Measurements from ENCODE around the gene NECTIN4.
A peak's percentile ranks its signal among the peaks of the same experiment; 100 is the strongest.

The NECTIN4 gene

DNA sequence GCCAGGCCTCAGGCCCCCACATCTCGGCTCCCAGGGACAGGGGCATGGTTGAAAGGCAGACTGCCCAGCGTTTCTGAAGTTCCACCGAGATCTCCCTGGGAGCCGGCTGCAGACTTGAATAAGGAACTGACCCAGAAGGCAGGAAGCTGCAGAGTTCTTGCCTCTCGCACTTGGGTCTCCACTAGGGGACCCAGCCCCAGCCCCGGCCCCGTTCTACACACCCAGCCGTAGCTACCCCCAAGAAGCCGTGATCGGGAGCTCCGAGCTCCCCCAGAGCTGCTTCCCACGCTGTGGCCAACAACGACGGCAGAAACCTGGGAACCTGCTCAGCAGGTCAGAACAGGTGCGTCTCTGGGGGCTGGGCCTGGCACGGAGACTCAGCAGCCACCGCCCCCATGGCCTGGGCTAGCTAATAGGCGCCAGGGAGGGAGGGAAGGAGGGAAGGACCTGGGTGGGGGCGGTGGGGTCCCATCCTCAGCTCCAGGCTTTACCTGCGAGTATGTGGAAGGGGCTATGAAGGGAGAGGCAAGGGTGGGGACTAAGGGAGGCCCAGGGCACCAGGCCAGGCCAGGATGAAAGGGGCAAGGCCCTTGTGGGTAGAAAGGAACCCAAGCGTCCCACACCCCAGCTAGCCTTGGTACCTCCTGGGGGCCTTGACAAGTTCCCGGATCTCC, at the start of gene NECTIN4:
Gene NECTIN4, minus strand, starts transcription at position 308 of the 674 bp plus-strand sequence. Its CDS starts 262 bp downstream, at position 46.
- H3K27ac Mint-ChIP-seq, result no peak within 1 kb of the TSS
- CTCF ChIA-PET, result interaction anchor here (1.3 to 1.8 kb wide), 2 partner anchors 8 to 19 kb away, joined by 4 to 9 read pairs; partner anchors contain the start of gene KLHDC9
- no peak within 1 kb of the TSS for H3K4me3 Mint-ChIP-seq
- DNase-seq, result no peak
- peaks cover 28% of the 10 kb centered on the region for H3K4me1 Mint-ChIP-seq
- no peaks in the 10 kb centered on the region for H3K36me3 Mint-ChIP-seq
- no peaks in the 10 kb centered on the region for H3K9me3 Mint-ChIP-seq
- peaks cover 38% of the 10 kb centered on the region for H3K27me3 Mint-ChIP-seq

DNA sequence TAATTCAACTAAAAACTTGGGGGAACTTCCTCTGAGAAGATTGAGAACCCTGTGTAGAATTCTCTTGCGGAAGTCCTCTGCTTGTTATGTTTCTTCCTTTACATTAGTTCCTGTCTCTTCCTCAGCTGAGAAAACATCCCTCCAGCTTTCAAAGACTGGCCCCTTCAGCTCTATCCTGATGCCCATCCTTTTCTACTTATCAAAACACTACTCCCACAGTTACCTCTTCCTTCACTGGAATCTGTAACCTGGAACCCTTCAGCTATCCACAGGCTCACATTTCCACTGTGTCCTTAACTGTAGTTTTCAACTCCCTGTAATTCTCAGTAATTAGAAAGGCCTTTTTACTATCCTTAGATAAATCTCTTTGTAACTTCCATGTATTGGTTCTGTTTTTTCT, 49.1 kb upstream of the NECTIN4 start:
- H3K4me1 Mint-ChIP-seq, result peaks cover 10% of the 10 kb centered on the region
- H3K9me3 Mint-ChIP-seq, result no peaks in the 10 kb centered on the region
- peaks cover 3% of the 10 kb centered on the region for H3K36me3 Mint-ChIP-seq
- no peak overlapping the region for H3K4me3 Mint-ChIP-seq
- H3K27ac Mint-ChIP-seq, result peak overlapping the region; percentile 10
- CTCF ChIA-PET, result interaction anchor here (0.9 to 3.7 kb wide), 8 partner anchors 11 to 141 kb away, joined by 3 to 12 read pairs (median 4); partner anchors contain the start of genes F11R, NIT1, PFDN2 and USF1
- DNase-seq, result no peak
- H3K27me3 Mint-ChIP-seq, result no peaks in the 10 kb centered on the region

DNA sequence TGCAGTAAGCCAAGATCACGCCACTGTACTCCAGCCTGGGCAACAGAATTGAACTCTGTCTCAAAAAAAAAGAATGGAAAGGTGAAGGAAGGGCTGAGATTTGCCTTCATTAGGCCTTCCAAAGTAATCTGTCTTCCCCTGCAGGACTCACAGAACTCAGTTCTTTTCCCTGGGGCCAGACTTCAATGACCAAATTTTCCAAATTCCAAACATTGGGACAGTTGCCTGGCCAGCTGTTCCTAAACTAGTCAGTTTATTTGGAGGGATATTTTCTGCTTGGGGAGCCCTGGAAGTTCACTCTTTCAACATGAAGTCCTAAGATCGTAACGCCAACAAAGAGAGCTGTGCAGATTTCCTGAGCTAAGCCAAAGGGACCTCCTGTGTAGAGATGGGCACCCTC, 48.5 kb upstream of the NECTIN4 start:
- Mint-ChIP-seq H3K27ac (no peak overlapping the region), H3K4me3 (no peak overlapping the region), H3K9me3 (no peaks in the 10 kb centered on the region), H3K4me1 (peaks cover 10% of the 10 kb centered on the region), H3K36me3 (peaks cover 3% of the 10 kb centered on the region), H3K27me3 (no peaks in the 10 kb centered on the region)
- CTCF ChIA-PET, result interaction anchor here (0.9 to 3.7 kb wide), 7 partner anchors 20 to 140 kb away, joined by 3 to 12 read pairs (median 4); partner anchors contain the start of genes F11R, NIT1, PFDN2 and USF1
- DNase-seq, result no peak

DNA sequence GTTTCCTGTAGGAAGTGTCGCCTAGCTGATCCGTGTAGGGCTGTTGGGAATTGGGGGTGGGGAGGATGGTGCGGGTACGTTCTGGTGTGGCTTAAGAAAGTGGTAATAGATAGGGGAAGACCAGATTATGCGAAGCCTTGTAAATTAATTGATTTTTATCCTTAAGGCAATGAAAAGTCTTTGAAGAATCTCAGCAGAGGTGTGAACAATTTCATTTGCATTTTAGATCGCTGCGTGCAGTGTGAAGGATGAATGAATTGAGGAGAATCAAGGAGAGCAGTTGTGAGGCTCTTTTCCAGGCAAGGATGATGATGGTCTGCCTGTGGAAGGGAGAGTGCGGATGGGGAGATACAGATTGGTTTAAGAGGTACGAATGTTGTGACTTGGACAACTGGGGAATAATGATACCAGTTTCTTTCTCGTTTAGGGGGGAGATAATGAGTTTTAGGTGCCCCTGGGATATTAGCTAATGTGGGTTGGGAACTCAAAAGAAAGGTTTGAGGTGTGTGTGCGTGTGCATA, 43.9 kb upstream of the NECTIN4 start:
- CTCF ChIA-PET, result interaction anchor here (0.7 to 1.6 kb wide), 7 partner anchors 14 to 138 kb away, joined by 3 to 4 read pairs (median 3); partner anchors contain the start of genes ARHGAP30, NIT1 and PFDN2
- Mint-ChIP-seq H3K9me3 (no peaks in the 10 kb centered on the region), H3K4me3 (no peak overlapping the region), H3K27me3 (no peaks in the 10 kb centered on the region), H3K4me1 (peaks cover 45% of the 10 kb centered on the region), H3K36me3 (peaks cover 22% of the 10 kb centered on the region), H3K27ac (no peak overlapping the region)
- no peak for DNase-seq

DNA sequence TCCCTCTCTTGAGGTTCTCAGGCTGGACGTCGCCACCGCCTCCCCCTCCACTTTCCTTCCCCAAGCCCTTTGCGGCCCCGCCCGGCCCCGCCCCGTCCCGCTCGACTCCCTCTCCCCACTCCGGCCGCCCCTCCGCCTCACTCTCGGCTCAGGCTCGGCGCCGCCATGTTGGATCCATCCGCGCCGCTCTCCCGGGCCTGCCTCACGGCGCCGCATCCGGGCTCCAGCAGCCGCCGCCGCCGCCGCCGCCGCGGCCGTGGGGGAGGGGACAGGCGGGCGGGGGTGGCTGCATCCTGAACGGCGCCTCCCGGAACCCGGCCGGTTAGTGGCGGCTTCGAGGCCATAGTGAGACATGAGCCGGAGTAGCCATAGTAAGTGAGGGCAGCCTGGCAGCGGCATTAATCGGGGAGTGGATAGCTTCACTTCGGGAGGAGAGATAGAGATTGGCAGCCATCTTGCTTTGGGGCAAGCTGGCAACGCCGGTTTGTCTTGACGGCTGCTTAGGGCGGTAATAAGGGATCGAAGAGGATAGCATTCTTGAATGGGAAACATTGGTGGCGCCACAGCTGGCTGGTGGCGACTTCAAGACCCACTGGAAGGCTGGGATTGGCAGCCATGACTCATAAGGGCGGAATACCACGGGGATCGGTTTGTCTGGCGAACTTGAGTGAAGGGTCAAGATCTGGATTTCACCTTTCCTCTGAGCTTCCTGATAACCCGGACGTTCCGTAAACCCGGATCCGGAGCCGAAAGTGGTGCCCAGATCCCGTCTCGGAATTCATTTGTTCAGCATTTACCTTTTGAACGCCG, 43.3 kb upstream of the NECTIN4 start, which contains the start of gene DEDD:
Gene DEDD, minus strand, starts transcription at position 258 of the 810 bp plus-strand sequence. CDS start 8,205 bp downstream, outside the sequence.
- Mint-ChIP-seq H3K9me3 (no peaks in the 10 kb centered on the region), H3K36me3 (peaks cover 29% of the 10 kb centered on the region), H3K27ac (peak within 1 kb of the TSS; percentile 86), H3K4me1 (peaks cover 51% of the 10 kb centered on the region), H3K27me3 (no peaks in the 10 kb centered on the region), H3K4me3 (no peak within 1 kb of the TSS)
- CTCF ChIA-PET, result interaction anchor here (0.7 to 1.6 kb wide), 9 partner anchors 14 to 137 kb away, joined by 3 to 4 read pairs (median 3); partner anchors contain the start of genes ARHGAP30, NIT1 and PFDN2
- peak; percentile 94 for DNase-seq

DNA sequence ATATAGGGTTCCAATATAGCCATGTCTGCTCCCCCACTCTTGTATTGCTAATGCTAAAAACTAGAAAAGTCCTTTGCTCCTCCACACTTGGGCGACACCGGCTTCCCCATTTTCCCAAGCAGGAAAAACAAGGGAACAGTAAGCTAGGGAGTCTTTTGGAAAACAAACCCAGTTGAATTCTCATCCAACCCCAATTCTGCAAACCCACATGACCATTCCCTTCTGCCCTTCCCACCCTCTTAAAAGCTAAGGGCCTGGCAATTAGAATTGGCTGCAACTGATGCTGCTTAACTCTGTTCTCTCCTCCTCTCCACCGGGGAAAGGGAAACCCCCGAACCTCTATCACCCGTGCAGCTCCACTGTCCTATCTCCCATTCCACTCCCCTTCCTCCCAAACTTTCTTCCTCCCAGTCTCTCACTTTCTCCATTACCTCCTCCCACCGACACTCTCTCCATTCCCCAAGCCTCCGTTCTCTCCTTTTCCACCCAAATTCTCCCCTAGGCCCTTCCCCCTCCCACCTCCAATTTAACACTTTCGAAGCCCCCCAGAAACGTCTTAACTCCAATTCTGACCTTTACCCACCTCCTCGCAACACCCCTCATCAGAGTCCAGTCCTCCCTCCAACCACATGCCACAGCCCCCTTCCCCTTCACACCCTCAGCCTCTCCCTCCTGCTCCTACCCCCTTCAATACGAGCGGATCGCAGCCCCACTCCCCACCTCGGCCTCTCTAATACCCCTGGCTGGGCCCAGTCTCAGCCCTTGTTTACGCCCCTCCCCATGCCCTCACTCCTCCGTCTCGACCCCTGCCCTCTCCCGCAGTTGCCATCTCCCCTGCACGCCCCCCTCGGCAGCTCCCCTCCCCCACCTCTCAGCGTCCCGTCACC, 42.4 kb upstream of the NECTIN4 start:
- no peak overlapping the region for H3K4me3 Mint-ChIP-seq
- no peaks in the 10 kb centered on the region for H3K27me3 Mint-ChIP-seq
- CTCF ChIA-PET, result interaction anchor here (0.8 to 1.4 kb wide), 5 partner anchors 14 to 134 kb away, joined by 3 to 4 read pairs (median 4); partner anchors contain the start of genes ARHGAP30, NIT1 and PFDN2
- H3K4me1 Mint-ChIP-seq, result peaks cover 59% of the 10 kb centered on the region
- H3K9me3 Mint-ChIP-seq, result no peaks in the 10 kb centered on the region
- no peak for DNase-seq
- H3K27ac Mint-ChIP-seq, result peak overlapping the region; percentile 86
- peaks cover 37% of the 10 kb centered on the region for H3K36me3 Mint-ChIP-seq

DNA sequence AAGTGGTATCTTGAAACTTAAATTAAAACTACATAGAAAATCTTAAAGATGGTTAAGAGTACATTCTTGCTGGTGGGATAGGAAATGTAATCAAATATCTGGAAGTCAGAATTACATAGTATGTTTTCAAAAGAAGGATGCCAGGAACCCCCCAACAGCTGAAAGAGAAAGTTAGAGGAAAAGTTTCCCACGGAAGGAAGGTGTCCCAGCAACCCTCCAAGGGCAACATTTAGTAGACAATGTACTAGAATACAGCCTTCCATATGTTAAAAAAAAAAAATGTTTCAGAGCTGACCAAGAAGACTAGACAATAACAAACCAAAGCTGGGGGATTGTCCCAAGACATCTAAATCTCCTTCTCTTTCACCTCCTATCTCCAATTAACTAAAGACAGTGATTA, 40.9 kb upstream of the NECTIN4 start:
- CTCF ChIA-PET, result interaction anchor here (0.6 kb wide), 1 partner anchor 53 kb away, joined by 4 read pairs; no protein-coding TSS in a partner anchor
- Mint-ChIP-seq H3K4me3 (peak overlapping the region; percentile 25), H3K27ac (peak overlapping the region; percentile 24)

DNA sequence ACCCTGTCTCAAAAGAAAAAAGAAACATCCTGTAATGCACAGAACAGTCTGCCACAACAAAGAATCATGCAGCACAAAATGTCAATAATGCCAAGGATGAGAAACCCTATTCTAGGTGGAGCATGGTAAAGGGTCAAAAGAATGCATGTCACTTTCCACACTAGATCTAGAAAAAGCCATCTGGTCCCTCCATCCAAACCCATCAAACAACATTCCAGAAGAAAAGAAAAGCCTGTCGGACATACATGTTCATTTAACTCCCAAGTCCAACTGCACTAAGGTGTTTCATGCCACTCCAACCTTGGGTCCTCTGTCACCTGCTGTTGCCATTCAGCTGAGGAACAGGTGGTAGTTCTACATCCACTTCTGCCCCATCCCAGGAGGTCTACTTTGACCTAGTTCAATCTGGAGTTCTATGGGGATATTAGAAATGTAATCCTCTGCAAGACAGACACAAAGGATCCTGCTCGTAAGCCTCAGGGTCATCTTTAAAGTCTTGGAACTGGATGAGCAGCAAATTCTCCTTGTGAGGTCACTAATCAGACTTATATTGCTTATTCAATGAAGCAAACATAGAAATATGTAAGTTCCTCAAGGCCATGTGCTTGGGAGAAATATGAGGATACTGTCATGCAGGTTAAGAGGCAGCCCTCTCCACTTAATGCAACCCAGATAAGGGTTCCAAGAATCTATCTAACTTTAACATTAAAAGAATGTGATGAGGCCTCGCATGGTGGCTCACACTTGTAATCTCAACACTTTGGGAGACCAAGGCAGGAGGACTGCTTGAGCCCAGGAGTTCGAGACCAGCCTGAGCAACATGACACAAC, 39.4 kb upstream of the NECTIN4 start:
- H3K27ac Mint-ChIP-seq, result peak overlapping the region; percentile 31
- H3K36me3 Mint-ChIP-seq, result peaks cover 51% of the 10 kb centered on the region
- no peak overlapping the region for H3K4me3 Mint-ChIP-seq
- no peak for DNase-seq
- CTCF ChIA-PET, result interaction anchor here (1.1 kb wide), 1 partner anchor 10 kb away, joined by 3 read pairs; no protein-coding TSS in a partner anchor
- no peaks in the 10 kb centered on the region for H3K27me3 Mint-ChIP-seq
- no peaks in the 10 kb centered on the region for H3K9me3 Mint-ChIP-seq
- H3K4me1 Mint-ChIP-seq, result peaks cover 59% of the 10 kb centered on the region

More for the DNA sequence above, 40.9 kb upstream of the NECTIN4 start:
- DNase-seq, result no peak
- Mint-ChIP-seq H3K4me1 (peaks cover 62% of the 10 kb centered on the region), H3K9me3 (no peaks in the 10 kb centered on the region), H3K36me3 (peaks cover 47% of the 10 kb centered on the region), H3K27me3 (no peaks in the 10 kb centered on the region)

DNA sequence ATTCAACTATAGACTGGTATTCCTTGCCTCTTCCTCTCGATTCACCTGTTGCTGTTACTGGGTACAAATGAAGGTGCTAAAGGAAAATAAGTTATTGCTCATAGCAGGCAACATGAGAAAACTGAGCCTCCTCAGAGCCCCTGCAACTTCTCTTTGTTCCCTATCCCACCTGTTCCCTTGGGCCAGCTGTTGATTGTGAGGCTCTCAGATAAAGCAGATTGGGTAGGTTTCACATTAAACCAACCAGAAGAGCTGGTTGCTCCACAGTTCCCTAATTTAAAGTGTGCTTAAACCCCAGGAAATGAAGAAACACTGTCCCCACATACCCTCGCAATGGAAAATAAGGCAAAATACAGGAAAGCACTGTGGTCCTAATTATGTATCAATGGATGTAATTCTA, 38.3 kb upstream of the NECTIN4 start:
- Mint-ChIP-seq H3K4me3 (no peak overlapping the region), H3K36me3 (peaks cover 60% of the 10 kb centered on the region), H3K4me1 (peaks cover 59% of the 10 kb centered on the region), H3K27ac (no peak overlapping the region), H3K9me3 (no peaks in the 10 kb centered on the region), H3K27me3 (no peaks in the 10 kb centered on the region)
- CTCF ChIA-PET, result interaction anchor here (1.1 to 1.4 kb wide), 2 partner anchors 9 to 13 kb away, joined by 4 read pairs; no protein-coding TSS in a partner anchor
- DNase-seq, result no peak

DNA sequence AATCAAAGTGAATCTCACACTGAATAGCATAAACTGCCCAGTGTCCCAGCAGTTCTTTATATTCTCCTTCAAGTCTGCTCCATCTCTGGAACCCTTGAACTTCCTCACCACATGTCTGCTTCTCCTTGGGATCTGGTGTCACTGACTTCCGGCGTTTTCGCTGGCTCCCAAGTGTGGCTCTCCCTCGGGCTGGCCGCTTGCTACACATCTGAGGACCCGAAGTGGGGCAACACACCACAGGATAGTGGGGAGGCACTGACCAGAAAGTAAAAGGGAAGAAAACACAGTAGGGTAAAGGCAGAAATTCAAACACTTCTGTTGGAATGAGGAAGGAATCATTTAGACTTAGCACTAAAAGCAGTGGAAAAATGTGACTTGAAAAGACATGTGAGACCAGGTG, 33.6 kb upstream of the NECTIN4 start:
- CTCF ChIA-PET, result interaction anchor here (1.6 kb wide), 1 partner anchor 18 kb away, joined by 4 read pairs; no protein-coding TSS in a partner anchor
- DNase-seq, result no peak
- Mint-ChIP-seq H3K4me3 (no peak overlapping the region), H3K27ac (no peak overlapping the region), H3K9me3 (no peaks in the 10 kb centered on the region), H3K36me3 (peaks cover 65% of the 10 kb centered on the region), H3K27me3 (no peaks in the 10 kb centered on the region), H3K4me1 (peaks cover 50% of the 10 kb centered on the region)

DNA sequence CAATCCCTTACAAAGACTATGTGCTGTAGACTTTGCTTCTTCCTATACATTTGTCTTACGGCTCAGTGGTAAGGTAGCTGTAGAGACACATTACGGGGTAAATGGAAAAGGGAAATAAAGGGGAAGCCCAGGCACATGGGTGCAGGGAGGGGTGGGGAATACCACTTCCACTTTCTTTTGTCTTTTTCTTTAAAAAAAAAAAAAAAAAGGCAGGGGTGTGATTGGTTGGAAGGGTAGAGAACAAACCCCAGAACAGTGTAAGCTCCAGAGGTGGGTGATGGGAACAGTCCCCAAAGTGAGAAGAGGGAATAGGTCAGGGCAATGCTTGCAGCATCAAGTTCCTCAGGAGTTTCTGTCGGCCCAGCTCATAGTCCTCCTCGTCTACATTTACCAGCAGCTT, 32.5 kb upstream of the NECTIN4 start:
- CTCF ChIA-PET, result interaction anchor here (0.7 to 1.6 kb wide), 3 partner anchors 17 to 44 kb away, joined by 3 to 4 read pairs (median 4); partner anchors contain the start of gene PPOX
- peaks cover 45% of the 10 kb centered on the region for H3K4me1 Mint-ChIP-seq
- no peak overlapping the region for H3K27ac Mint-ChIP-seq
- peaks cover 54% of the 10 kb centered on the region for H3K36me3 Mint-ChIP-seq
- DNase-seq, result no peak
- H3K9me3 Mint-ChIP-seq, result no peaks in the 10 kb centered on the region
- H3K27me3 Mint-ChIP-seq, result no peaks in the 10 kb centered on the region
- H3K4me3 Mint-ChIP-seq, result no peak overlapping the region

DNA sequence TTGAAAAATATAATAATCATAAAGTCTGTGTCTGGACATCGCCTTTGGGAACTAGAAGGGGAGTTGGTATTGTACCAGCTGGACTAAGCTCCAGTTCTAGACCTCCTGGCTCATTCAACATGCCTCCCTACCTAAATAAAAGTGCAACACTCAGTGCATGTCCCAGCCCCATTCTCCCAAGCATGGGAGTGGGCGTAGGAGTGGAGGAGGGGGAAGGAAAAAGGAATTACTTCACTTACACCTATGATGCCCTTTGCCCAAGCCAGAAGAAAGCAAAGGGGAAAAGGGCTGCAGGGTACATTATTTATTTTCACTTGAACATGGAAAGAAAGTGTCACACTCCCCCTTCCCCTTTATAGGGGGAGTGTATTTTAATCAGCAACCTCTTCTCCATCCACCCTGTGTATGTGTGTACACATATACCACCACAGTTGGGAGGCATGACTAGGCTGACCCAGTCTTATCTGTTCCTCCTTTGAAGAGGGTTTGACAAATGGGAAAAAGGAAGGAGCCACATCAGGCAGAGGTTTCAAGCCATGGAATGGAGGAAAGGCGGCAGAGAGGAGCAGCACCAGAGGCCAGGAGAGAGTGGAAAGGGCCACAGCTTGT, 31.8 kb upstream of the NECTIN4 start:
- Mint-ChIP-seq H3K27me3 (no peaks in the 10 kb centered on the region), H3K9me3 (no peaks in the 10 kb centered on the region), H3K36me3 (peaks cover 54% of the 10 kb centered on the region), H3K4me1 (peaks cover 48% of the 10 kb centered on the region), H3K4me3 (no peak overlapping the region), H3K27ac (peak overlapping the region; percentile 75)
- CTCF ChIA-PET, result interaction anchor here (1.6 kb wide), 2 partner anchors 20 to 45 kb away, joined by 4 read pairs; partner anchors contain the start of gene PPOX
- no peak for DNase-seq

All from activated naive CD4-positive, alpha-beta T cell treated with anti-CD3 and anti-CD28 coated beads, Interleukin-2, amount 10 ng/mL, durations not matched to agents 7 days and 5 days (primary cell).